Peyer's patch (tissue), 4 donors: ENCODE data around the gene ZNF790.

ENCODE experiments used
- POLR2A ChIP-seq, 2 donors: fragments of 450-650 bp; IDR thresholded peaks; one replicate each; pipeline ENCODE4 v1.5.1; 2017; ENCODE audit warnings: antibody characterized with exemption in 2 of 2, mild to moderate bottlenecking in 2 of 2, moderate library complexity in 2 of 2
- TF ChIP-seq, protein P1 (sequence below), 6 experiments: fragments of 450-650 bp in 4 of 6; fragments of 200-600 bp in 2 of 6; sonication (generic) in 1 of 6; IDR thresholded peaks; one replicate each; pipeline ENCODE4 v1.5.1; 2017 to 2019; ENCODE audit warnings: antibody characterized with exemption in 6 of 6, mild to moderate bottlenecking in 3 of 6, moderate library complexity in 1 of 6

GRCh38 chr19:36849701-36850558 lies 11.7 kb upstream of the ZNF790 start:
- TF ChIP-seq POLR2A (IDR thresholded peaks at IDR 0.05) = peak in 1 of 2 donors; percentile 7
- TF ChIP-seq, protein P1, sequence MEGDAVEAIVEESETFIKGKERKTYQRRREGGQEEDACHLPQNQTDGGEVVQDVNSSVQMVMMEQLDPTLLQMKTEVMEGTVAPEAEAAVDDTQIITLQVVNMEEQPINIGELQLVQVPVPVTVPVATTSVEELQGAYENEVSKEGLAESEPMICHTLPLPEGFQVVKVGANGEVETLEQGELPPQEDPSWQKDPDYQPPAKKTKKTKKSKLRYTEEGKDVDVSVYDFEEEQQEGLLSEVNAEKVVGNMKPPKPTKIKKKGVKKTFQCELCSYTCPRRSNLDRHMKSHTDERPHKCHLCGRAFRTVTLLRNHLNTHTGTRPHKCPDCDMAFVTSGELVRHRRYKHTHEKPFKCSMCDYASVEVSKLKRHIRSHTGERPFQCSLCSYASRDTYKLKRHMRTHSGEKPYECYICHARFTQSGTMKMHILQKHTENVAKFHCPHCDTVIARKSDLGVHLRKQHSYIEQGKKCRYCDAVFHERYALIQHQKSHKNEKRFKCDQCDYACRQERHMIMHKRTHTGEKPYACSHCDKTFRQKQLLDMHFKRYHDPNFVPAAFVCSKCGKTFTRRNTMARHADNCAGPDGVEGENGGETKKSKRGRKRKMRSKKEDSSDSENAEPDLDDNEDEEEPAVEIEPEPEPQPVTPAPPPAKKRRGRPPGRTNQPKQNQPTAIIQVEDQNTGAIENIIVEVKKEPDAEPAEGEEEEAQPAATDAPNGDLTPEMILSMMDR (IDR thresholded peaks at IDR 0.05) = peak in 1 of 6 experiments; percentile 10
